OCI-LY3 (cell line): ENCODE results near the gene SQSTM1.

ENCODE experiments used
- EZH2phosphoT487 ChIP-seq: fragments of 200-600 bp; shearing (Covaris generic); IDR thresholded peaks from 2 replicates; pipeline ENCODE4 v1.6.1; 2018; ENCODE audit warnings: antibody characterized with exemption, mixed run types, low read depth
- TF ChIP-seq, protein P1 (sequence below): fragments of 200-600, 300-600 bp; sonication (generic); IDR thresholded peaks from 2 replicates; pipeline ENCODE4 v1.5.1; 2014; ENCODE audit warnings: antibody characterized with exemption, low read length, low read depth

GRCh38 chr5:179883163-179883562, 62.5 kb downstream of the SQSTM1 start:
- TF ChIP-seq, protein P1, sequence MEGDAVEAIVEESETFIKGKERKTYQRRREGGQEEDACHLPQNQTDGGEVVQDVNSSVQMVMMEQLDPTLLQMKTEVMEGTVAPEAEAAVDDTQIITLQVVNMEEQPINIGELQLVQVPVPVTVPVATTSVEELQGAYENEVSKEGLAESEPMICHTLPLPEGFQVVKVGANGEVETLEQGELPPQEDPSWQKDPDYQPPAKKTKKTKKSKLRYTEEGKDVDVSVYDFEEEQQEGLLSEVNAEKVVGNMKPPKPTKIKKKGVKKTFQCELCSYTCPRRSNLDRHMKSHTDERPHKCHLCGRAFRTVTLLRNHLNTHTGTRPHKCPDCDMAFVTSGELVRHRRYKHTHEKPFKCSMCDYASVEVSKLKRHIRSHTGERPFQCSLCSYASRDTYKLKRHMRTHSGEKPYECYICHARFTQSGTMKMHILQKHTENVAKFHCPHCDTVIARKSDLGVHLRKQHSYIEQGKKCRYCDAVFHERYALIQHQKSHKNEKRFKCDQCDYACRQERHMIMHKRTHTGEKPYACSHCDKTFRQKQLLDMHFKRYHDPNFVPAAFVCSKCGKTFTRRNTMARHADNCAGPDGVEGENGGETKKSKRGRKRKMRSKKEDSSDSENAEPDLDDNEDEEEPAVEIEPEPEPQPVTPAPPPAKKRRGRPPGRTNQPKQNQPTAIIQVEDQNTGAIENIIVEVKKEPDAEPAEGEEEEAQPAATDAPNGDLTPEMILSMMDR: no peak
- TF ChIP-seq EZH2phosphoT487: no peak
